Lung microvascular endothelial cell (primary cell): ENCODE data around the gene SLC2A9. TPM values are rescaled to one million over a fixed set of nuclear protein-coding genes. Genes with fewer than 3 reads are reported as not detected.

Experiments used
- DNase-seq, 2 donors: peaks; one replicate each; pipeline versions ENCODE4 v3.0.0 to v3.0.0-alpha.2; 2010; ENCODE audit warnings: low read depth in 2 of 2
- total RNA-seq: library from RNA; depleted of rRNA; stranded (reverse); fragments of >200 nt; gene quantifications from 2 replicates; pipeline ENCODE4 v1.2.1, GENCODE V29; 2014

The SLC2A9 gene
- total RNA-seq, 1 donor from 2014 or later, result 0.79 TPM

- DNase-seq, result no peak
Measured at GRCh38 chr4:9893329-9894108, 127.8 kb downstream of the SLC2A9 start.

GRCh38 chr4:9891740-9892139 is 129.6 kb downstream of the SLC2A9 start:
- no peak for DNase-seq

GRCh38 chr4:9891056-9891455 is 130.2 kb downstream of the SLC2A9 start:
- DNase-seq, result peak in 1 of 2 donors; percentile 47

- no peak for DNase-seq
Measured at GRCh38 chr4:9889306-9889705, 132.0 kb downstream of the SLC2A9 start.

GRCh38 chr4:9885958-9886357 is 135.3 kb downstream of the SLC2A9 start:
- no peak for DNase-seq

GRCh38 chr4:9880406-9881197 is 140.7 kb downstream of the SLC2A9 start:
- DNase-seq, result no peak

GRCh38 chr4:9877123-9877522 is 144.2 kb downstream of the SLC2A9 start:
- no peak for DNase-seq

- DNase-seq, result no peak
Measured at GRCh38 chr4:9875516-9875915, 145.8 kb downstream of the SLC2A9 start.

GRCh38 chr4:9874385-9874784 is 146.9 kb downstream of the SLC2A9 start:
- DNase-seq, result no peak

- DNase-seq, result no peak
Measured at GRCh38 chr4:9870165-9870790, 151.0 kb downstream of the SLC2A9 start.

- no peak for DNase-seq
Measured at GRCh38 chr4:9867751-9868425, 153.4 kb downstream of the SLC2A9 start.

- DNase-seq, result no peak
Measured at GRCh38 chr4:9866931-9867330, 154.4 kb downstream of the SLC2A9 start.

- DNase-seq, result no peak
Measured at GRCh38 chr4:9861561-9861960, 159.7 kb downstream of the SLC2A9 start.

GRCh38 chr4:9859810-9860209 is 161.5 kb downstream of the SLC2A9 start:
- no peak for DNase-seq

GRCh38 chr4:9849538-9849920 is 171.8 kb downstream of the SLC2A9 start:
- DNase-seq, result no peak

GRCh38 chr4:9847968-9848748 is 173.1 kb downstream of the SLC2A9 start:
- no peak for DNase-seq

- no peak for DNase-seq
Measured at GRCh38 chr4:9845791-9846493, 175.4 kb downstream of the SLC2A9 start.

- no peak for DNase-seq
Measured at GRCh38 chr4:9841072-9841471, 180.2 kb downstream of the SLC2A9 start.

- no peak for DNase-seq
Measured at GRCh38 chr4:9835430-9835829, 185.9 kb downstream of the SLC2A9 start.

- DNase-seq, result no peak
Measured at GRCh38 chr4:9833421-9833820, 187.9 kb downstream of the SLC2A9 start.
